Fibroblast of peridontal ligament (primary cell): ENCODE measurements around the gene VEGFA.
A peak's percentile ranks its signal among the peaks of the same experiment; 100 is the strongest.

Experiments used
- DNase-seq: peaks from one replicate; pipeline ENCODE4 v3.0.0-alpha.2; 2010; ENCODE audit errors: extremely low read depth

VEGFA gene

GRCh38 chr6:43772681-43773049 is 2.7 kb downstream of the VEGFA start:
- peak; percentile 27 for DNase-seq

GRCh38 chr6:43773050-43773979 is 3.3 kb downstream of the VEGFA start:
- peak; percentile 58 for DNase-seq

- no peak for DNase-seq
Measured at GRCh38 chr6:43773980-43774775, 4.2 kb downstream of the VEGFA start.

GRCh38 chr6:43774776-43775534 is 4.9 kb downstream of the VEGFA start:
- peak; percentile 73 for DNase-seq

- DNase-seq, result no peak
Measured at GRCh38 chr6:43775535-43775885, 5.5 kb downstream of the VEGFA start.

- no peak for DNase-seq
Measured at GRCh38 chr6:43776115-43776798, 6.2 kb downstream of the VEGFA start.

GRCh38 chr6:43776799-43777776 is 7.1 kb downstream of the VEGFA start:
- no peak for DNase-seq

GRCh38 chr6:43778131-43778855 is 8.3 kb downstream of the VEGFA start:
- no peak for DNase-seq

- DNase-seq, result no peak
Measured at GRCh38 chr6:43778976-43779851, 9.2 kb downstream of the VEGFA start.

GRCh38 chr6:43779852-43780236 is 9.8 kb downstream of the VEGFA start:
- DNase-seq, result peak; percentile 22

- DNase-seq, result no peak
Measured at GRCh38 chr6:43780293-43780692, 10.3 kb downstream of the VEGFA start.

- DNase-seq, result no peak
Measured at GRCh38 chr6:43780941-43781928, 11.2 kb downstream of the VEGFA start.

- DNase-seq, result no peak
Measured at GRCh38 chr6:43781941-43782704, 12.1 kb downstream of the VEGFA start.

GRCh38 chr6:43782764-43783513 is 12.9 kb downstream of the VEGFA start:
- no peak for DNase-seq

- DNase-seq, result no peak
Measured at GRCh38 chr6:43784049-43784855, 14.2 kb downstream of the VEGFA start.
